Colonic mucosa (tissue), 4 donors: ENCODE measurements around the gene OR12D3. TPM values are rescaled to one million over a fixed set of nuclear protein-coding genes. Genes with fewer than 3 reads are reported as not detected.
"Not testable (repeated sequence)": the region's sequence is repeated elsewhere in the genome, so short reads cannot be mapped to it uniquely, and the experiment has no call there.

Experiments used
- DNase-seq: peaks from one replicate; pipeline ENCODE4 v3.0.0-alpha.2; 2020
- H3K27ac ChIP-seq: fragments of 200-600 bp; one replicate; pipeline ENCODE4 v1.8.0; 2021
- H3K27me3 ChIP-seq: fragments of 200-600 bp; one replicate; pipeline ENCODE4 v1.8.0; 2021
- H3K36me3 ChIP-seq: fragments of 200-600 bp; one replicate; pipeline ENCODE4 v1.8.0; 2021
- H3K4me1 ChIP-seq: fragments of 200-600 bp; one replicate; pipeline ENCODE4 v1.8.0; 2021; ENCODE audit warnings: mild to moderate bottlenecking
- H3K4me3 ChIP-seq: fragments of 200-600 bp; one replicate; pipeline ENCODE4 v1.8.0; 2021
- H3K9ac ChIP-seq, 2 donors: one replicate each; pipeline ENCODE4 v1.7.0; 2013; ENCODE audit warnings: control low read depth in 2 of 2, low read depth in 2 of 2, low read length in 2 of 2
- H3K9me3 ChIP-seq: fragments of 200-600 bp; one replicate; pipeline ENCODE4 v1.8.0; 2021
- CTCF ChIP-seq: fragments of 200-600 bp; IDR thresholded peaks from one replicate; pipeline ENCODE4 v1.8.0; 2022; ENCODE audit warnings: antibody characterized with exemption, mild to moderate bottlenecking
- intact Hi-C: fragments of 100-400 bp; cut with DNase I; formaldehyde crosslinking; loops from one replicate; pipeline ENCODE4 v1.14.1; 2022
- total RNA-seq, 2 donors: library from RNA; stranded (reverse); fragmentation: NEBNext Ultra II Directional in 1 of 2; extraction: Animal tissue kit (Norgen Biotek cat#: 25700) in 1 of 2; gene quantifications; one replicate each; pipeline ENCODE4 v1.2.1, GENCODE V29; 2021
- donor health status: healthy.
- donor health status: DM: no; HTN: no; CAD: no.
- donor health status: DM: no; HTN: no; CAD: no.

OR12D3 gene
- total RNA-seq, 2 donors from 2014 or later: not detected

- no peaks in the 10 kb centered on the region for H3K4me1 ChIP-seq
- H3K27me3 ChIP-seq: no peaks in the 10 kb centered on the region
- H3K9ac ChIP-seq: no peak overlapping the region
- no peaks in the 10 kb centered on the region for H3K9me3 ChIP-seq
- intact Hi-C loops: no loop called here
- no peak for TF ChIP-seq CTCF
- no peaks in the 10 kb centered on the region for H3K36me3 ChIP-seq
- no peak overlapping the region for H3K4me3 ChIP-seq
- no peak overlapping the region for H3K27ac ChIP-seq
- no peak for DNase-seq
Observed at GRCh38 chr6:29355603-29356002, 19.5 kb downstream of the OR12D3 start.

GRCh38 chr6:29354980-29355379 is 20.1 kb downstream of the OR12D3 start:
- Histone ChIP-seq H3K27me3 (no peaks in the 10 kb centered on the region), H3K9ac (no peak overlapping the region), H3K4me3 (no peak overlapping the region), H3K27ac (no peak overlapping the region), H3K36me3 (no peaks in the 10 kb centered on the region), H3K9me3 (no peaks in the 10 kb centered on the region), H3K4me1 (no peaks in the 10 kb centered on the region)
- intact Hi-C loops: no loop called here
- TF ChIP-seq CTCF: no peak
- DNase-seq: no peak

- H3K4me1 ChIP-seq: not testable (repeated sequence)
Observed at GRCh38 chr6:29349348-29349747, 25.7 kb downstream of the OR12D3 start.

GRCh38 chr6:29345380-29345779 is 29.7 kb downstream of the OR12D3 start:
- Histone ChIP-seq H3K9me3 (no peaks in the 10 kb centered on the region), H3K4me1 (no peaks in the 10 kb centered on the region), H3K27me3 (no peaks in the 10 kb centered on the region), H3K4me3 (no peak overlapping the region), H3K9ac (no peak overlapping the region), H3K36me3 (no peaks in the 10 kb centered on the region), H3K27ac (no peak overlapping the region)
- no peak for TF ChIP-seq CTCF
- no peak for DNase-seq
- intact Hi-C loops: no loop called here

More at GRCh38 chr6:29349348-29349747, 25.7 kb downstream of the OR12D3 start:
- H3K9ac ChIP-seq, H3K27me3 ChIP-seq, DNase-seq, H3K9me3 ChIP-seq, intact Hi-C loops, H3K27ac ChIP-seq, H3K4me3 ChIP-seq, H3K36me3 ChIP-seq: not testable (repeated sequence)

GRCh38 chr6:29336269-29336668 is 38.8 kb downstream of the OR12D3 start:
- H3K36me3 ChIP-seq: no peaks in the 10 kb centered on the region
- no peak overlapping the region for H3K4me3 ChIP-seq
- H3K9me3 ChIP-seq: no peaks in the 10 kb centered on the region
- no peak overlapping the region for H3K9ac ChIP-seq
- H3K27ac ChIP-seq: no peak overlapping the region
- intact Hi-C loops: no loop called here
- TF ChIP-seq CTCF: no peak
- H3K4me1 ChIP-seq: no peaks in the 10 kb centered on the region
- DNase-seq: no peak
- no peaks in the 10 kb centered on the region for H3K27me3 ChIP-seq

- Histone ChIP-seq H3K27ac (no peak overlapping the region), H3K27me3 (no peaks in the 10 kb centered on the region), H3K36me3 (no peaks in the 10 kb centered on the region), H3K4me3 (no peak overlapping the region), H3K4me1 (no peaks in the 10 kb centered on the region), H3K9me3 (no peaks in the 10 kb centered on the region), H3K9ac (no peak overlapping the region)
- DNase-seq: no peak
- intact Hi-C loops: no loop called here
- no peak for TF ChIP-seq CTCF
Observed at GRCh38 chr6:29332676-29333075, 42.4 kb downstream of the OR12D3 start.
